ELR (cell line): ENCODE data around the gene BPHL.
A peak's percentile ranks its signal among the peaks of the same experiment; 100 is the strongest.
"Not testable (repeated sequence)": the region's sequence is repeated elsewhere in the genome, so short reads cannot be mapped to it uniquely, and the experiment has no call there.

ENCODE experiments used
- DNase-seq: peaks from one replicate; pipeline ENCODE4 v3.0.0-alpha.2; 2015; ENCODE audit warnings: low read depth

Gene BPHL

GRCh38 chr6:3179945-3180344 lies 61.4 kb downstream of the BPHL start:
- DNase-seq: not testable (repeated sequence)

DNA sequence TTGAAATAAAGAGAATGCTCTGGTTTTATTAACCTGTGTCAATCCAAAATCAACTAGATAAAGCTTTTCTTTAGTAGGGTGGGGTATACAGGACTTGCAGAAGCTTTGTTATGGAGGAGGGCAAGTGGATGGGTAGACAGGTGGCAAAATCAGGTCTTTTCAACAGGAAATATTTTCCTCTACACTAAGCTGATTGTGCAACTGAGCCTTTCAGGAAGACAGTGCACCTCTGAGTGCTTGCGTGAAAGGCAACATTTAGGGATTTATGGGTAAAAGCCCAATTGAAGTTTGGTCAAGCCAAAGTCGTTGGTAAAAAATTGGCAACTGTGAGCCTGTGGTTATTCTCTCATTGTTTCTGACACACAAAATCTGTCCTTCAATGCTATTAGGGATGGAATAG lies 62.6 kb downstream of the BPHL start:
- no peak for DNase-seq

DNA sequence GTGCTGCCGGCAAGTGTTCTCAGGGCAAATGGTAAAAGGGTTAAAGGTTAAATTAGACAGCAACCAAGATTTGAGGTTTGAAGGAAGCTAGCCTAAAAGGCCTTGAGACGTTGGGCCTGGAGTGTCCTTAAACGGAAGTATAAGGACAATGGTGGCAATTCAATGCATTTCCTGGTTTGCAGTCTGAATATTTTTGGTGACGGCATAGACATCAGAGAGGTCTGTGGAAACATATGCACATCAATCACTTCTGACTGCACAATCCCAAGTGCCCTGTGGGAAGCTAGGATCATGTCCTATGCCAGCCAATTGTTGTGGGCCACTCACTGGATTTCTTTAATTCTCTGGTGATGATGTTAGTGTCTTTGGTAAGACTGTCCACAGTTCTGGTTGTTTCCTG lies 64.6 kb downstream of the BPHL start:
- no peak for DNase-seq

GRCh38 chr6:3186974-3187382 lies 68.5 kb downstream of the BPHL start:
- DNase-seq: no peak

- DNase-seq: no peak
Observed at GRCh38 chr6:3188262-3188661, 69.8 kb downstream of the BPHL start.

DNA sequence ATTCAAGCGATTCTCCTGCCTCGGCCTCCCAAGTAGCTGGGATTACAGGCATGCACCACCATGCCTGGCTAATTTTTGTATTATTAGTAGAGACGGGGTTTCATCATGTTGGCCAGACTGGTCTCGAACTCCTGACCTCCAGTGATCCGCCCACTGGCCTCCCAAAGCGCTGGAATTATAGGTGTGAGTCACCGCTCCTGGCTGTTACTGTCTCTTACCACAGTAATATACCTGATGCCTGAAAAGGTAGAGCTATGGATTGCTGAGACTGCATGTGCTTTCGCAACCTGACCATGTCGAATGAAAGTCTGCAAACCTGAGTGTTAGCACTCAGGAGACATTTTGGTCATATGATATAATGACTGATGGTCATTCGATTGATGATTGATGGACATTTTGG lies 70.7 kb downstream of the BPHL start:
- DNase-seq: peak; percentile 34

GRCh38 chr6:3190056-3190455 lies 71.5 kb downstream of the BPHL start:
- DNase-seq: no peak

DNA sequence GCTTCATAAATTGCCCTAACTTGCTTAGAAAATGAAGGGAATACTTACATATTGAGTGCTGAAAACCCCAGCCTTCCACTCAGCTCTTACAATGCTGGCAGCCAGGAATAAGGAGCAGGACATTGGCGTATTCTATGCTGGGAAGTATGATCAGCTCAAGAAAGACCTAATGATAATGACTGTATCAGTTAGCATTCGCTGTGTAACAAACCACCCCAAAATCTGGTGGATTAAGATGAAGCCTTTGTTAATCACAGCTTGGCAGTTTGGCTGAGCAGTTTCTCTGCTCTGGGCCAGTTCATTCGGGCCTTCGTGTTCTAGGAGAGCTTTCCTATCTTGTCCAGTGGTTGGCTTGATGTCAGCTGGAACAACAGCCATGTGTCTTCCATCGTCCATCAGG lies 72.3 kb downstream of the BPHL start:
- DNase-seq: no peak

DNA sequence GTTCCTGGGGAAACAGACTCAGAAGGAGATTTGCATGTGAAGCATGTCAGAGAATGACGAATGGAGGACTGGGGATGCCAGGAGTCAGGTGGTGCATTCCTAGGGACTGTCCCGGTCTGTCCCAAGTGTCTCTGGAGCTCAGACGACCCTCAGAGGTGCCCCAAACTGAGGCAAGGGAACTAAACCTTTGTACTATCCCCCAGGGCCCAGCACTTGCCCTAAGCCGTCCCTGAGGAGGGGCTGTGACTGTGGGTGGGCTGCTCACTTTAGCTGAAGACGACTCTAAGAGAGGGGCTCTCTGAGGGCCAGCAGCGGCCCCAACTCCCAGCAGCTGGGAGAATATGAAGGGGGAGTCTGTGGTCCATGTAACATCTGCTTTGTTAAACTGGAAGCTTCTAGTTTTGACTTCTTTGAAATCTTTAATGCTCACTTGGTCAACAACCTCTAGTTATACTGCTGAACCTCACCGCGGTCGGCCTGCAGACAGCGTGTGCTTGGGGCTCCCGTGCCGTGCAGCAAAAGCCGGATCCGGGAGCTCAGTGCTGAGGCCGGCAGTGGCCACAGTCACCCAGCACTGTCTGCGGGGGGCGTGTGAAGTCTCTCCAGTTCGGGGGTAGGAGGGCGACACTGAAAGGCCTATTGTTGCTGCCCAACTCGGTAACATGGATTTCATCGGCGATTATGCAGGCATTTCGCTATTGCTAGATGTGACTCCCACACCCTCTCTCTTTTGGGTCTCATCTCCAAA lies 74.8 kb downstream of the BPHL start:
- no peak for DNase-seq

- DNase-seq: no peak
Observed at GRCh38 chr6:3194535-3195419, 76.3 kb downstream of the BPHL start.

GRCh38 chr6:3195420-3195694 lies 76.8 kb downstream of the BPHL start:
- no peak for DNase-seq

DNA sequence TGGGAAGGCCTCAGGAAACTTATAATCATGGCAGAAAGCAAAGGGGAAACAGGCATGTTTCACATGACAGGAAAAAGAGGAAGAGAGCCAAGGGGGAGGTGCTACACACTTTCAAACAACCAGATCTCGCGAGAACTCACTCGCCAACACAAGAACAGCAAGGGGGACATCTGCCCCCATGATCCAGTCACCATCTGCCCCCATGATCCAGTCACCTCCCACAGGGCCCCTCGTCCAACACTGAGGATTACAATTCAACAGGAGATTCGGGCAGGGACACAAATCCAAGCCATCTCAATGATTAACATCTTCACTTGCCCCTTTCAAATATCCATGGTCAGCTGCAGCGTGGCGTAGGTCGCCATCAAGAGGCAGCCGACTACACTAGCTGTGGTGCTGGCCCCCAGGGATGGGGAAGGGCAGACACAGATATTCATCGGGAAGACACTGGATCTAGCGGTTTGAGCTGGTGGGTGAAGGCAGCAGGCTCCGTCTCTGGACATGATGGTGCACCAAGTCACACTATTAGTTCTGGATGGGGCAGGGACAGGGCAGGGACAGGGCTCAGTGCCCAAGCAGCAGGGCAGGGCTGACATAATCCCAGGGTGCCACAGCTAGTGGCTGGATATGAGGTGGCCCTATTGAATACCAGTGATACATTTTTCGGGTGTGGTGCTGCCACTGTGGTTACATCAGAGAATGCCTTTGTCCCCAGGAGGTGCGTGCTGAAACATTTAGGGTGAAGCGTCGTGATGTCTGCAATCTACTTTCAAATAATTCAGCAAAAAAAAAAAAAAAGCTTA lies 77.4 kb downstream of the BPHL start:
- peak; percentile 19 for DNase-seq

- DNase-seq: no peak
Observed at GRCh38 chr6:3196770-3197169, 78.3 kb downstream of the BPHL start.

- not testable (repeated sequence) for DNase-seq
Observed at GRCh38 chr6:3197734-3198133, 79.2 kb downstream of the BPHL start.

DNA sequence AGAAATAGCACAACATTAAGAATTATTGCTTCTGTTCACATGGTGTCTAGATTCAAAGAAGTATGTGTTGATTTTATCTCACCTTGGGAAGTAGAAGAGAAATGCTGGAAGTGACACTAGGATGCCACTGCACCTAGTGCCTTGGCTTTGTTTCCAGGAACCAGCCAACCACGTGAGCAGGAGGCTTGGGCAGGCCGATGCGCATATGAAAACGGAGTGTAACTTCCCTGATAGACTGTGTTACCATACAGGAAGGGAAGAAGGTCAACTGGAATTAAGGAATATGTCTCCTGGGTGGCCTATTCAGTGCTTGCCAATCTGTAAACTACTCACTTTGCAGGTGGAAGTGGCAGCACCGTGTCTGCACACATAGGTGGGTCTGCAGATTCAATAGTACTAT lies 80.9 kb downstream of the BPHL start:
- DNase-seq: no peak

DNA sequence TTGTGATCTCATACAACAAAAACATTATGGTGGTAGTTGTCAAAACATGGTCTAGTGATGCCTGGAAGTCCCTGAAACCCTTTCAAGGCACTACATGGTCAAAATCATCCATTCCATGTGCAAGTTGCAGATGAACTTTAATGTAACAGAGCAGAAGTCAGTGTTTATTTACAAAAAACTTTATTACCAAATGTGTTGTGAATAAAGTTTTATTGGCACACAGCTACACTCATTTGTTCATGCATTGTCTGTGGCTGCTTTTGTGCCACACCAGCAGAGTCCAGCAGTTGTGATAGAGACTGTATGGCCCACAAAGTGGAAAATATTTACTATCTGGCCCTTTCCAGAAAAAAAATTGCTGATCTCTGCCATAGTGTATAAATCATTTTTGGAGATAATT lies 82.2 kb downstream of the BPHL start:
- no peak for DNase-seq

GRCh38 chr6:3201388-3201787 lies 82.9 kb downstream of the BPHL start:
- no peak for DNase-seq
